SJSA1 (cell line): ENCODE data around the gene SHROOM1. TPM values are rescaled to one million over a fixed set of nuclear protein-coding genes. Genes with fewer than 3 reads are reported as not detected.

ENCODE experiments used
- DNase-seq, 2 experiments: peaks; one replicate each; pipeline ENCODE4 v3.0.0-alpha.2; 2015 to 2020; ENCODE audit warnings: low spot score in 2 of 2, low read depth in 1 of 2
- H3K27ac ChIP-seq: fragments of 250-450 bp; sonication (Bioruptor Pico); 2 replicates; pipeline ENCODE4 v1.5.1; 2020; ENCODE audit warnings: mild to moderate bottlenecking, moderate library complexity
- H3K27me3 ChIP-seq: fragments of 250-450 bp; sonication (Bioruptor Pico); replicated peaks from 2 replicates; pipeline ENCODE4 v1.5.1; 2020; ENCODE audit warnings: mild to moderate bottlenecking, moderate library complexity
- H3K36me3 ChIP-seq: fragments of 250-450 bp; sonication (Bioruptor Pico); 2 replicates; pipeline ENCODE4 v1.5.1; 2020; ENCODE audit warnings: mild to moderate bottlenecking
- H3K4me1 ChIP-seq: fragments of 250-450 bp; sonication (Bioruptor Pico); replicated peaks from 2 replicates; pipeline ENCODE4 v1.6.1; 2021; ENCODE audit warnings: mild to moderate bottlenecking
- H3K4me3 ChIP-seq: fragments of 250-450 bp; sonication (Bioruptor Pico); 2 replicates; pipeline ENCODE4 v1.5.1; 2020; ENCODE audit warnings: mild to moderate bottlenecking
- H3K9me3 ChIP-seq: fragments of 250-450 bp; sonication (Bioruptor Pico); replicated peaks from 2 replicates; pipeline ENCODE4 v1.5.1; 2020; ENCODE audit warnings: mild to moderate bottlenecking
- total RNA-seq: library from RNA; depleted of rRNA; stranded (reverse); fragments of >200 nt; shearing (Covaris generic); gene quantifications from 2 replicates; pipeline ENCODE4 v1.2.3, GENCODE V29; 2014

The SHROOM1 gene
- total RNA-seq, 1 experiment from 2014 or later: 31.2 TPM

DNA sequence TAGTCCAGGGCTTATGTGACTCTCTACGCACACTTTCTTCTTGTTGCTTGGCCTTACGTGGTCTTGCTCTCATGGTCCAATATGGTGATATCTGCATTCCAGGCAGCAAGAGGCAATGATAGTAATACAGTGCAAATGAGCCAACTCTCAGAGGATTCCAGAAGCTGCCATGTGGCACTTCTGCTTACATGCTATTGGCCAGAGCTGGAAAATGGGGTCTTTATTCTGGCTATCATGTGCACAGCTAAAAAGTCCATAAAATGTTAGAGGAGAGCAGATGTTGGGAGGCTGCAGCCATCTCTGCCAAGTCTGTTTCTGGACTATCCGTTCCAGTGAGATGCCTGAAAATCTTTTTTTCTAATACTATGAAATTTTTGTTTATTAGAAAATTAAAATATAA, 50.5 kb downstream of the SHROOM1 start:
- H3K27me3 ChIP-seq: no peaks in the 10 kb centered on the region
- no peak overlapping the region for H3K4me3 ChIP-seq
- peaks cover 15% of the 10 kb centered on the region for H3K36me3 ChIP-seq
- no peaks in the 10 kb centered on the region for H3K9me3 ChIP-seq
- no peak overlapping the region for H3K27ac ChIP-seq
- no peak for DNase-seq
- H3K4me1 ChIP-seq: peaks cover 44% of the 10 kb centered on the region

DNA sequence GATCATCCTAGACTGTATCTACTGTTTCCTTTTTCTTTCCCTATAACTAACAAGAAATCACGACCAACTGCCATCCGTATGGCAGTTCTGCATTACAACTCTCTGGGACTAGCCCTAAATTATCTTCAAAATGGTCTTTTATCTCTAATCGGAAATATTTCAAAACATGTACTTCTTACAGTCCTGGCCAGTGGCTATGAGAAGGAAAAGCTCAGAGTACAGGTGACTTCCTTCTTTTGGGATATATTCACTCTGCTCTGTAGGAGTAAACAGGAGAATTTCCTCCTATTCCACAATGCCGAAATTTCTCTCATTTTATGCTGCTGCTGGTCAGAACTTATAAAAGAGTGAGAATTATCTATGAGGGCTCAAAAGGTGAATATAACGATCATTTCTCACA, 51.6 kb downstream of the SHROOM1 start:
- Histone ChIP-seq H3K4me3 (no peak overlapping the region), H3K27me3 (no peaks in the 10 kb centered on the region), H3K4me1 (peaks cover 44% of the 10 kb centered on the region), H3K27ac (no peak overlapping the region), H3K36me3 (peaks cover 18% of the 10 kb centered on the region), H3K9me3 (no peaks in the 10 kb centered on the region)
- DNase-seq: no peak

GRCh38 chr5:132778129-132778528, 52.3 kb downstream of the SHROOM1 start:
- Histone ChIP-seq H3K36me3 (peaks cover 18% of the 10 kb centered on the region), H3K27me3 (no peaks in the 10 kb centered on the region), H3K4me1 (peaks cover 42% of the 10 kb centered on the region), H3K9me3 (no peaks in the 10 kb centered on the region), H3K27ac (no peak overlapping the region), H3K4me3 (peak overlapping the region; percentile 82)
- no peak for DNase-seq

GRCh38 chr5:132777209-132778069, 53.0 kb downstream of the SHROOM1 start, which contains the start of gene SEPTIN8:
TSS of gene SEPTIN8 (minus strand) at chr5:132777239. CDS start at chr5:132777137, 102 bp downstream.
- Histone ChIP-seq H3K4me1 (peaks cover 37% of the 10 kb centered on the region), H3K4me3 (peak within 1 kb of the TSS; percentile 82), H3K9me3 (no peaks in the 10 kb centered on the region), H3K27me3 (no peaks in the 10 kb centered on the region), H3K27ac (peak within 1 kb of the TSS; percentile 61), H3K36me3 (peaks cover 18% of the 10 kb centered on the region)
- peak in 1 of 2 experiments; percentile 56 for DNase-seq

- Histone ChIP-seq H3K36me3 (peaks cover 18% of the 10 kb centered on the region), H3K27ac (peak overlapping the region; percentile 61), H3K9me3 (no peaks in the 10 kb centered on the region), H3K4me1 (peaks cover 37% of the 10 kb centered on the region), H3K4me3 (peak overlapping the region; percentile 82), H3K27me3 (no peaks in the 10 kb centered on the region)
- DNase-seq: no peak
Observed at GRCh38 chr5:132776938-132777208, 53.6 kb downstream of the SHROOM1 start.

DNA sequence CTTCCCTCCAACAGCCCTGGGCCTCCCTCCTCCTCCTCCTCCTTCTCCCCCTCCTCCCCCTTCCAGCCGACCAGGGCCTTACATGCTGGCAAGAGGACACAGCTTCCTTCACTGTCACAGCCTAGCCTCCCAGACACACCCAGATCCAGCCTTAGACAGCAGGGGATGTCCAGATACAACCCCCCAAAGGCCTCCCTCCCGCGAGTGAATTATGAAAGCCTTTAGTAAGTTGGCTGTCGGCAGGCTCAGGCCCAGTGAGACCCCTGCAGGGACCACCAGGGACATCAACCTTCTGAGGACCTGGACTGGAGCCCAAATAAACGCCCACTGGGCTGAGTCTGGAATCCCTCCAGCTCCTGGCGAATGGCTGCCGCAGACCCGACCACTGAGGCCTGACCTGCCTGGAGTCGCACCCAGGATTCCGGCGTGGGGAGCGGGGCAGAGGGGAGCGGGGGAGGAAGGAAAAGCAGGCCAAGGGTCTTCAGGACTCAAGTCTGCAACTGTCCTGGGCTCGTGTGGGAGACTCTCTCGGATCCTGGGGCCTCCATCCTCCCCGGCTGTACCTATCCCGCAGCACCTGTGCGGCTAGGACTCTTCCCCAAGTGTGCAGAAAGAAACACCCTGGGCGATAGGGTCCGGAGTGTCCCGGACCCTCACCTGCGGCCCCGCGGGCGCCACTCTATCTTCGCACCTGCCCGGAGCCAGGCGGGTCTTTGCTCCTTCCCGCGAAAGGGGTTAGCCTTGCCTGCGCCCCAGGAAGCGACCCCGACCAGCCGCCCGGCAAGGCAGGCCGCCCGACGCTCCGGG, 54.1 kb downstream of the SHROOM1 start:
- peaks cover 18% of the 10 kb centered on the region for H3K36me3 ChIP-seq
- H3K4me3 ChIP-seq: peak overlapping the region; percentile 82
- peaks cover 38% of the 10 kb centered on the region for H3K4me1 ChIP-seq
- H3K9me3 ChIP-seq: no peaks in the 10 kb centered on the region
- H3K27me3 ChIP-seq: no peaks in the 10 kb centered on the region
- peak; percentile 69 to 73 for DNase-seq
- H3K27ac ChIP-seq: peak overlapping the region; percentile 61

GRCh38 chr5:132775476-132775961, 54.9 kb downstream of the SHROOM1 start:
- no peak for DNase-seq
- Histone ChIP-seq H3K4me3 (peak overlapping the region; percentile 82), H3K9me3 (no peaks in the 10 kb centered on the region), H3K27ac (no peak overlapping the region), H3K27me3 (no peaks in the 10 kb centered on the region), H3K4me1 (peaks cover 38% of the 10 kb centered on the region), H3K36me3 (peaks cover 18% of the 10 kb centered on the region)

GRCh38 chr5:132774896-132775295, 55.6 kb downstream of the SHROOM1 start:
- Histone ChIP-seq H3K9me3 (no peaks in the 10 kb centered on the region), H3K27ac (no peak overlapping the region)
- no peak for DNase-seq

DNA sequence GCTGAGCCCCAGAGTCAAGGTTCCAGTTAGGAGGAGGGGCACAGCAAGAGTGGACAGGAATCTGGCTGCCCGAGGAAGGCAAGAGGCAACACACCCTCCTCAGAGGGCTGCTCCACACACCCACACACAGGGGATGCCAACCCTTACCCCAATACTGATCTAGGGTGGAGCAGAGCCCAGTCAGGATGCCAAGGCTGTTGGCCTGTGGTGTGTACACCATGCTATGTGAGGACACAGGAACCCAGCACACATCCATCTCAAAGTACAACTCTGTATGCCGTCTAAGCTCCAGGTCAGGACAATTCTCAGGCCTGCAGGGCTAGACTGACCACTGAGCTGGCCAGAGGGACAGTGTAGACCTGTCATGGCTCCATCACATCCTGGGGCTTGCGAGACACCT, 56.0 kb downstream of the SHROOM1 start:
- H3K4me3 ChIP-seq: no peak overlapping the region
- no peaks in the 10 kb centered on the region for H3K27me3 ChIP-seq
- no peaks in the 10 kb centered on the region for H3K9me3 ChIP-seq
- H3K27ac ChIP-seq: no peak overlapping the region
- H3K4me1 ChIP-seq: peaks cover 34% of the 10 kb centered on the region
- peaks cover 18% of the 10 kb centered on the region for H3K36me3 ChIP-seq
- no peak for DNase-seq

More at GRCh38 chr5:132774896-132775295, 55.6 kb downstream of the SHROOM1 start:
- peaks cover 18% of the 10 kb centered on the region for H3K36me3 ChIP-seq
- H3K27me3 ChIP-seq: no peaks in the 10 kb centered on the region
- no peak overlapping the region for H3K4me3 ChIP-seq
- peaks cover 37% of the 10 kb centered on the region for H3K4me1 ChIP-seq

DNA sequence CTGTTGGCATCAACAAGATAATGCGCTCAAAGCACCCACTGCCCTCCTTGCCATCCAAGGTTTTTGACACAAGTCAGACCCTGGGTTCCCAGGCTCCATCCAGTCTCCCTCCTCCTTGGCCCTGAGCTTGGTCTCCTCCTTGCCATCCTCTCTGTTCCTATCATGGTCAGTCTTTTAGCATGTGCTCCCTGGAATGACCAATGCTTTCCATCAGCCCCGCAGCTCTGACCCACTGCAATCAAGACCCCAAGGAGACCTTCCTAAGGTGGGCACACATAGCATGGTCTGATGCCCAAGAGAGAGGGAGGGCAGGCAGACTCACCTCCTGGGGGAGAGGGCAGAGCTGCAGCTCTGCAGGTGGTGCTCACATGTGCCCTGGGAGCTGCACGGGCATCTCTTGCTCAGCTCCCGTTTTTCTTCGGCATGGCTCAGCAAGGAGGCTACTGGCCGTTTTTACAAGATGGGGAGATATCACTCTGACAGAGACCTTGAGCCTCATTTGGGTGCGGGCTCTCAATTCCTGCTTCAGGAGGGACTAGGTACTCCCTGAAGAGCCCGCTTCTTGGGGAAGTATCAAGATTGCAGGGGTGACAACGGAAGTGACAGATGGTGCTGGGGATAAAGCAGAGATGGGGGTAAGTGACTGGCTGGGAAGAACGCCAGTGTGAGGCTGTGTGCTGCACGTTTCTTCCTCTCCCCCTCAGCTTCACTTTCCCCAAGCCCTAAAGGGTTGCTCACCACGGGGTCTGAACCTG, 56.7 kb downstream of the SHROOM1 start:
- H3K36me3 ChIP-seq: peaks cover 22% of the 10 kb centered on the region
- H3K27me3 ChIP-seq: no peaks in the 10 kb centered on the region
- peaks cover 34% of the 10 kb centered on the region for H3K4me1 ChIP-seq
- H3K4me3 ChIP-seq: no peak overlapping the region
- H3K27ac ChIP-seq: no peak overlapping the region
- H3K9me3 ChIP-seq: no peaks in the 10 kb centered on the region
- DNase-seq: no peak

- H3K27ac ChIP-seq: no peak overlapping the region
Observed at GRCh38 chr5:132773114-132773513, 57.3 kb downstream of the SHROOM1 start.

GRCh38 chr5:132772291-132773070, 58.0 kb downstream of the SHROOM1 start:
- peaks cover 38% of the 10 kb centered on the region for H3K4me1 ChIP-seq
- H3K4me3 ChIP-seq: no peak overlapping the region
- no peak overlapping the region for H3K27ac ChIP-seq
- no peaks in the 10 kb centered on the region for H3K9me3 ChIP-seq
- H3K36me3 ChIP-seq: peaks cover 20% of the 10 kb centered on the region
- no peaks in the 10 kb centered on the region for H3K27me3 ChIP-seq
- no peak for DNase-seq

More at GRCh38 chr5:132773114-132773513, 57.3 kb downstream of the SHROOM1 start:
- Histone ChIP-seq H3K4me1 (peaks cover 38% of the 10 kb centered on the region), H3K27me3 (no peaks in the 10 kb centered on the region), H3K9me3 (no peaks in the 10 kb centered on the region), H3K4me3 (no peak overlapping the region), H3K36me3 (peaks cover 22% of the 10 kb centered on the region)
- no peak for DNase-seq
